Measurements from ENCODE around the gene NR1H2. TPM values are rescaled to one million over a fixed set of nuclear protein-coding genes. Genes with fewer than 3 reads are reported as not detected.

The NR1H2 gene
- total RNA-seq, 1 donor from 2014 or later, result 100 TPM

GRCh38 chr19:50362030-50362412, 14.2 kb upstream of the NR1H2 start:
- peak overlapping the region; percentile 53 for H3K4me3 ChIP-seq
- peak; percentile 28 for DNase-seq
- TF ChIP-seq, protein P1, sequence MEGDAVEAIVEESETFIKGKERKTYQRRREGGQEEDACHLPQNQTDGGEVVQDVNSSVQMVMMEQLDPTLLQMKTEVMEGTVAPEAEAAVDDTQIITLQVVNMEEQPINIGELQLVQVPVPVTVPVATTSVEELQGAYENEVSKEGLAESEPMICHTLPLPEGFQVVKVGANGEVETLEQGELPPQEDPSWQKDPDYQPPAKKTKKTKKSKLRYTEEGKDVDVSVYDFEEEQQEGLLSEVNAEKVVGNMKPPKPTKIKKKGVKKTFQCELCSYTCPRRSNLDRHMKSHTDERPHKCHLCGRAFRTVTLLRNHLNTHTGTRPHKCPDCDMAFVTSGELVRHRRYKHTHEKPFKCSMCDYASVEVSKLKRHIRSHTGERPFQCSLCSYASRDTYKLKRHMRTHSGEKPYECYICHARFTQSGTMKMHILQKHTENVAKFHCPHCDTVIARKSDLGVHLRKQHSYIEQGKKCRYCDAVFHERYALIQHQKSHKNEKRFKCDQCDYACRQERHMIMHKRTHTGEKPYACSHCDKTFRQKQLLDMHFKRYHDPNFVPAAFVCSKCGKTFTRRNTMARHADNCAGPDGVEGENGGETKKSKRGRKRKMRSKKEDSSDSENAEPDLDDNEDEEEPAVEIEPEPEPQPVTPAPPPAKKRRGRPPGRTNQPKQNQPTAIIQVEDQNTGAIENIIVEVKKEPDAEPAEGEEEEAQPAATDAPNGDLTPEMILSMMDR (IDR thresholded peaks at IDR 0.05), result no peak
- H3K36me3 ChIP-seq, result peaks cover 4% of the 10 kb centered on the region
- H3K9me3 ChIP-seq, result no peaks in the 10 kb centered on the region
- peaks cover 27% of the 10 kb centered on the region for H3K4me1 ChIP-seq
- no peaks in the 10 kb centered on the region for H3K27me3 ChIP-seq (ENCODE audit: low read depth)
- peak overlapping the region; percentile 65 for H3K27ac ChIP-seq
- intact Hi-C loops (cut with DNase I), result no loop called here
- ATAC-seq, result no peak

- TF ChIP-seq, protein P1 (IDR thresholded peaks at IDR 0.05), result no peak
- H3K36me3 ChIP-seq, result peaks cover 4% of the 10 kb centered on the region
- H3K9me3 ChIP-seq, result no peaks in the 10 kb centered on the region
- peak overlapping the region; percentile 53 for H3K4me3 ChIP-seq
- ATAC-seq, result peak; percentile 72
- peak; percentile 47 for DNase-seq
- peaks cover 20% of the 10 kb centered on the region for H3K4me1 ChIP-seq
- peak overlapping the region; percentile 81 for H3K27ac ChIP-seq
- intact Hi-C loops (cut with DNase I), result no loop called here
- H3K27me3 ChIP-seq (ENCODE audit: low read depth), result no peaks in the 10 kb centered on the region
Measured at GRCh38 chr19:50362656-50363424, 13.4 kb upstream of the NR1H2 start.

DNA sequence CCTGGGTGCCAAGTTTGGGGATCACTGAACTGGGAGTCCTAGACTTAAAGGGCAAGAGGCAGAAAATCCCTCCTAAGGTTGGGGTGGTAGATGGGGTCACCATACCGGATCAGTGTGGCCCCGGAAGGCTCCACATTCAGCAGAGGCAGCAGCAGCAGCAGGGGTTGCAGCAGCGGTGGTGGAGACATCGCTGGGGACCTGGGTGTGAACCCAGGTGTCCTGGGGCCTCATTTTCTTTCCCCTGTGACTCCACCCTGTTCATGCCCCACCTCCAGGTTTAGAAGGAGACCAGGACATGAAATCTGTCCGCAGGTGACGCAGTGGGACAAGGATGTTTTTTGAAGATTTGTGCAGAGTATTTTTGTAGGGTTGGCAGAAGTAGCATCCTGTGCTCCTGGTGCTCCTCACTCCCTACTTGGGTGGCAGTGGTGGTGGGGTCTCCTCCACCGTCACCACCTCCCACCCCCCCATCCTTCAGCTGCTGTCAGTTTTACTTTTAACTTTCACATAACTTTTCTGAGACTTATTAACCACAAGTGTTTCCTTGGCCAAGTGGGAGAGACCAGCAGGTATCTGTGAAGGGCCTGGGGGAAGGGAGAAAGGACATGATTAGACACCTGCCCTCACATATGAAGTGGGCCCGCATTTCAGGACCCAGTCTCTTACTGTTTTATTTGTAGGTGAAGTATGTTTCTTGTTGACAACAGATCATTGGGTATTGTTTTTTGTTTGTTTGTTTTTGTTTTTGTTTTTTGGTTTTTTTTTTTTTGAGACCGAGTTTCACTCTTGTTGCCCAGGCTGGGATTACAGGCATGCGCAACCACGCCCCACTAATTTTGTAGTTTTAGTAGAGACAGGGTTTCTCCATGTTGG, 10.6 kb upstream of the NR1H2 start, which contains the start of gene NAPSA:
NAPSA (minus strand) TSS at position 206 of the 873 bp plus-strand sequence; CDS start at position 188, 18 bp downstream.
- Histone ChIP-seq H3K36me3 (no peaks in the 10 kb centered on the region), H3K27ac (peak within 1 kb of the TSS; percentile 81), H3K4me1 (peaks cover 19% of the 10 kb centered on the region), H3K9me3 (no peaks in the 10 kb centered on the region), H3K27me3 (ENCODE audit: low read depth) (no peaks in the 10 kb centered on the region), H3K4me3 (peak within 1 kb of the TSS; percentile 53)
- DNase-seq (peak; percentile 56), ATAC-seq (peak; percentile 24 to 43)
- TF ChIP-seq, protein P1 (IDR thresholded peaks at IDR 0.05), result no peak
- intact Hi-C loops (cut with DNase I), result no loop called here

GRCh38 chr19:50368649-50369570, 7.3 kb upstream of the NR1H2 start:
- Histone ChIP-seq H3K27ac (peak overlapping the region; percentile 89), H3K9me3 (no peaks in the 10 kb centered on the region), H3K36me3 (no peaks in the 10 kb centered on the region), H3K4me3 (peak overlapping the region; percentile 86), H3K27me3 (ENCODE audit: low read depth) (no peaks in the 10 kb centered on the region), H3K4me1 (peaks cover 20% of the 10 kb centered on the region)
- ATAC-seq (peak; percentile 79 to 87), DNase-seq (peak; percentile 87)
- TF ChIP-seq, protein P1 (IDR thresholded peaks at IDR 0.05), result peak; percentile 91
- intact Hi-C loops (cut with DNase I), result no loop called here
